GM18861 (cell line): Measurements from ENCODE around the gene RFXAP.

Experiments
- ATAC-seq: cut with Tn5 transposase; IDR thresholded peaks from one replicate; pipeline ENCODE4 v1.9.1; 2021; ENCODE audit not compliant: unreplicated experiment

Gene RFXAP

DNA sequence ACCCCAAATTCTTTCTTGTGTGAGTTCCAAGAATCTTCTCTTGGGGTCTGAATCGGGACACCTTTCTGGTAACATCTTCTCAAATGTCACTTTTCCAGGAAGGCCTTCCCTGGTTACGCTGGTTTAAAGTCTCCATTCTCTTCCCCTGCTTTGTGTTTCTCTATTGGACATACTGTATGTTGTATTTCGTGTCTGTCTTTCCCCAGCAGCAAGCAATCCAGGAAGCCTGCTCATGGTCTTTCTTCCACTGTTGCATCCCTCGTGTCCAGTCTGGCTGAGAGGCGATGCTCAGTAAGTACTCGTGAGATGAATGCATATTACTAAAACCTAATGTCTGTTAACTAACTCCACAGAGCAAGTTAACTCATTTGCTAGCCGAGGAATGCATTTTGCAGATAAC is 43.7 kb downstream of the RFXAP start:
- ATAC-seq, result no peak

- ATAC-seq, result no peak
These were observed 46.2 kb downstream of the RFXAP start for GRCh38 chr13:36865265-36865664.

- ATAC-seq, result no peak
These were observed 47.2 kb downstream of the RFXAP start for GRCh38 chr13:36866232-36866631.

GRCh38 chr13:36870050-36870692 is 51.1 kb downstream of the RFXAP start:
- no peak for ATAC-seq

DNA sequence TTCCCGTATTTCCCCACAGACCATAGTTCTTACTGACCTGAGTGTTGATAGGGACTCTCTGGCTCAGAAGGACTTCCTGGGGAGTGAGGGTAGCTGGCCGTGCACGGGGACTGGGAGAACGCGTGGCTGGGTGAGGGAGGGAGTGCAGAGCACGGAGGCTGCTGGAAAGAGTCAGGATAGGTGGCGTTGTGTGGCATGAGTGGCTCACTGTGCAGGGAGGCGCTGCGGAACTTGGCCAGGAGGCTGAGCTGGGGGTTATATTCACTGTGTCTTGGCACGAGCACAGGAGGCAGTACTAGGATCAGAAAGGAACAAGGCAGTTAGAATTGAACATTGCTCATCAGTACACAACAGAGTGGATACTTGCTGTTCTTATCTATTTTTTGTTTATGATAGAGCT is 53.6 kb downstream of the RFXAP start:
- no peak for ATAC-seq

DNA sequence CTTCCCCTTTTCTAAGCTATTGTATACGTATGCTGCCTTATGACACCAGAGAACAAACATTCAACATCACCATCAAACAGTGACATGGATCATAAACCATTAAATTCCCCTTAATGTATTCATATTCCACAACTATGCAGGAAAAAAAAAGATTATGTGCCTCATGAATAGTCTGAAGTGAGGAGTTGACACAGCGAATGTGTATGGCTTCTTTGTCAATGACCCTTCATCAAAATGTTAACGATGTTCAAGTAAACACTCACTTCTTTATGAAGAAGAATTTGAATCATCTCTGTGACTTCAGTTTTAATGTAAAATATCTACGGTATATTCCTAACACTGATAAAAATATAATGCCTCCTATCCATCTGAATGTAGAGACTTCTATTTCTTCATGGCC is 56.4 kb downstream of the RFXAP start:
- ATAC-seq, result no peak

DNA sequence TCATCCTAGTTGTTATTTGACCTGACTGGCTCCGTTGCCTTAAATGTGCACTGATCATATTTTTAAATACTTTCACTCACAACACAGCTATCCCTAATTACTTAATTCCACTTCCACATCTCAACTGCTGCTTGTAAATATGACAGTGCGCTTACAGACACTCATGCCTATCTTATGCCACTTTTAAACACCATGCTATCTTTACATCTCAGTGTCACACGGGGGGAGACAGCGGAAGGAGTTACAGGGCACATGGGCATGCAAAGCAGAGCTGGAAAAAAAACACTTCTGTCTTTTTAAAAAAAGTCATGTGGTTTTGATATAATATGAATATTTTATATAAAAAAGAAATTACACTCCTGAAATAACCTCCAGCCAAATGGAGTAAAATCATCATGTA is 56.9 kb downstream of the RFXAP start:
- ATAC-seq, result no peak
